HG03442 (cell line): ENCODE data around the gene SDCCAG8.

Experiments
- ATAC-seq: cut with Tn5 transposase; IDR thresholded peaks from one replicate; pipeline ENCODE4 v1.9.1; 2021; ENCODE audit warnings: mild to moderate bottlenecking, moderate library complexity; ENCODE audit not compliant: unreplicated experiment

Gene SDCCAG8

DNA sequence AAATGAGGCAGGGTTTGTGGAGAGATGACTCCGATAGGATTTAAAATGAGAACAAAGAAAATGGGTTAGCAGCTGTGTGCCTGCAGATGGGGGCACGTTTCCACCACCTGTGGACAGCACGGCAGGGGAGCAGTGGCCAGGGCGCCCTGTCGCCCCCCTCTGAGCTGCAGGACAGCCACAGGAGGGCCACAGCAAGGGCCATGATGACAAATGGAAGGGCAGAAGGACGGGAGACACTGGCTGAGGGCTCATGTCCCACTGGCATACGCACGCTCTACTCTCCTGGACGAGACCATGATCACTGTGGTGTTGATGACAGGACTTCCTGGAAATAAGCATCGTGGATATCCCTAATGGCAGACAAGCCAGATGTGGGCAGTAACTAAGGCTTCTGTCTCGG, 241.0 kb downstream of the SDCCAG8 start:
- ATAC-seq, result no peak

GRCh38 chr1:243497939-243498681, 242.3 kb downstream of the SDCCAG8 start:
- no peak for ATAC-seq

GRCh38 chr1:243499248-243499647, 243.4 kb downstream of the SDCCAG8 start:
- no peak for ATAC-seq

- no peak for ATAC-seq
Measured at GRCh38 chr1:243499711-243500110, 243.9 kb downstream of the SDCCAG8 start.

GRCh38 chr1:243500512-243500911, 244.7 kb downstream of the SDCCAG8 start:
- ATAC-seq, result no peak

- ATAC-seq, result no peak
Measured at GRCh38 chr1:243501002-243501401, 245.2 kb downstream of the SDCCAG8 start.

DNA sequence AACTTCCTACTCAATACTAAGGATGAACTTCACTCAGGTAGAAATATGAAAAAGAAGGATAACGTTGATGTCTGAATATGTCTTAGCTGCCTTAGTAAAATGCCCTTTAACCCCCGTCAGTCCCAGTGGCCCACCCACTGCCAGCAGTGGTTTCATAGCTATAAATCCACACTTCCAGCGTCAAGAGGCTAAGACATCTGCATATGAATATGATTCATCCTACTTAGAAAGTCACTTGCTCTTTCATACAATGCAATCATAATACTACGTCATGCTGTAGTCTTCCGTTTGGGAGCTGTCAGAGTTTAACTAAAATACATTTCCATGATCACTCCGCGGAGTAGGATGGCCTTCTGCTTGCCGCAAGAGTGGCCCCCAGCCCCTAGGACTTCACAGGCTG, 247.3 kb downstream of the SDCCAG8 start:
- no peak for ATAC-seq

DNA sequence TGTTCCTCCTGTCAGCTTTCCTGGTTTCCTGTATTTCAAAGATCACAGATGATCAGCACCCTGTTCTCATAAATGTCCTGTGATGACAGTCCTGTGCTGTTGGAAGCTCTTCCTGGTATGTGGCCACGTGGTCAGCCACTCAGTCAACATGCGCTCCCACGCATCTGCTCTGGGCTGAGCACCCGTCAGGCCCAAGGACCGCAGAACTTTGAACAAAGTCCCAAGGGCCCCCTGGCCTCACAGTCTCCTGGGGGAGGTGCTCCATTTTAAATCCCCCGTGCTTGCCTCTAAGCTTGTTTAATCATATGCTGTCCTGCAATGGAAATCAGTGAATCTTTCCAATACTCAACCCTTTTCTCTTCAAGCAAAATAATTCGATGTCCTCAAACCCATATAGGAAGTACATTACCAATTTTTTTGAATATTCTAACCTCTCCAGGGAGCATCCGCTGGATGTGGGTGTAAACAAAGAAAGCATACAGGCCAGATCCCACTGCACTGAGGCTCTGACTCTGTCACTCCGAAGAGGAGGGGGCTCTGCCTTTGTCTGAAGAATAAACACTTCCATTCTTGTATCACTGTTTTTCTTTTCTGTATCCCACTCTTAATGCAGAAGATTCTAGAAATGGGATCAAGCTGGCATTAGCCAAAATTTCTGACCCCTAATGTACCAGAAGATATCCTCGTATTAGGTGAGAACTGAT, 250.3 kb downstream of the SDCCAG8 start:
- ATAC-seq, result peak; percentile 78

DNA sequence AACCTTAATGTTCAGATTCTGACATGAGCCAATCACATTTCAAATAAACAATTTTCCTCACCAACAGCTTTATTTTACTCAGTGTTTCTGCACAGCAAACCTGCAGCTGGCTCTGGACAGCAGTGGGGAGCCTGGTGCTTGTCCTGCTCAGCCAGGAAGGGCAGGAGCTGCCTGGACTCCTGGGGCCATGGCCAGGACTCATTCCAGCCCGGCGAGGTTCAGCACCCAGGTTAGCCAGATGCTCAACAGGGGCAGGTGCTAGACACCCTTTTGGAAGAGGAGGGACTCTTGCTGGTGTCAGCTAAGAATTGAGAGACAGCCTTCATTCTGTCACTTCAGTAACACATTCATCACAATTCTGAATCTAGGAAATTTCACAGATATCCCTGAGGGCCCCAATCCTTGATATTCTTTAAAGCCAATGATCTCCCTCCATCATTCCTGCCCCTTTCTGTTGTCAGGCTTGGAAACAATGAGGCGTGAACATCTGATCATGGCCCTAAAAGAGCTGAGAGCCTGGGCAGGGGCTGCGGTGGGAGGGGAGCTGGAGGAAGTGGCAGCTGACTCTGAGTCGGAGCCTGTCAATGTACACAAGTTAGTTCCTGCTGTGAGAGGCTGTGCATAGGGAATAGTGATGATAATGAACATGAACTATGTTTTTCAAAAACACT, 251.3 kb downstream of the SDCCAG8 start:
- ATAC-seq, result no peak

- no peak for ATAC-seq
Measured at GRCh38 chr1:243507672-243508302, 251.9 kb downstream of the SDCCAG8 start.

GRCh38 chr1:243508303-243508713, 252.5 kb downstream of the SDCCAG8 start:
- ATAC-seq, result no peak

DNA sequence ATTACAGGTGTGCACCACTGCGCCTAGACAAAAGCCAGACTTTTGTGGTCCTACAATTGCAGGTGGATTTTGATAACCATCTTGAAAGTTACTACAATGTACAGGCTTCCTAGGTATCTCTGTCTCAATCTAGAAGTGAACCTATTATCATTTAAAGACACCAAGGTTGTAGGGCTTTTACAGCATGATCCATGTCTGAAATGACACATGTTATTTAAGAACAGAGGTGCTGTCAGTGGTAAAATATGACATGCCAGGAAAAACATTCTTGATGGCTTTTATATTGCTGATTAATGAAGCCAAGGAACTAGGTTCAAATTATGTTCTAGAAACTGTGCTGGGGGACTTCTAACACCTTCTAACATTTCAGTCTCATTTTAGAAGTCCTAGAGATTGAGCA, 253.1 kb downstream of the SDCCAG8 start:
- ATAC-seq, result no peak

DNA sequence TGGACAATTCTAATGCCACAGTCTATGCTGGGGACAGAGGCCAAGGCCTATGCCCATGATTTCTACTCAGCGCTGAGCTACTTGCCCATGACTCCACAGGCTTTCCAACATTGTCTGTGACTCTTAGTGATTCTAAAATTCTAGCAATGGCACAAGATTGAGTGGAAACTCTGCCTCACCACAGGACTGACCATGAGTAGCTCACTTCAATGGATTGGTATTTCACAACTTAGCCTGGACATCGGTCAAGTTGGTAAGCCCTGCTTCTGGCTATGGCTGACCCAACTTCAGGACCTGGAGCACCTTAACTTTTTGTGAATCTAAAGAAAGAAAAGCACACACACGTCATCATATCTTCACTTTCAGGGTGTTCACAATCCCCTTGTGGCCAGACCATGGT, 255.1 kb downstream of the SDCCAG8 start:
- ATAC-seq, result no peak

GRCh38 chr1:243513726-243514491, 258.1 kb downstream of the SDCCAG8 start:
- ATAC-seq, result peak; percentile 75

DNA sequence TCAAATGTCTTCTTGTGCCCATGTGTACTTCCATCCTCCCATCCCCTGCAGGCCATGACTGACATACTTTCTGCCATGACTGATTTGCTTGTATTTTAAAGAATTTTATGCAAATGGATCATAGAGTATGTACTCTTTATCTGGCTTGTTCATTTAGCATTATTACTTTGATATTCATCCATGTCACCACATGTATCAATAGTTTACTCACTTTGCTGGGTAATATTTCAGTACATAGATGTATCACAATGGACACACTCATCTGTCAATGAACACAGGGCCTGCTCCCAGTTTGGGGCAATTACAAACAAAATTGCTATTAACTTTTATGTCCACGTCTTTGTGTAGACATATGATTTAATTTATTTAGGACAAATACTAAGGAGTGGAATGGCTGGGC, 259.1 kb downstream of the SDCCAG8 start:
- no peak for ATAC-seq

- ATAC-seq, result no peak
Measured at GRCh38 chr1:243520831-243521230, 265.0 kb downstream of the SDCCAG8 start.

DNA sequence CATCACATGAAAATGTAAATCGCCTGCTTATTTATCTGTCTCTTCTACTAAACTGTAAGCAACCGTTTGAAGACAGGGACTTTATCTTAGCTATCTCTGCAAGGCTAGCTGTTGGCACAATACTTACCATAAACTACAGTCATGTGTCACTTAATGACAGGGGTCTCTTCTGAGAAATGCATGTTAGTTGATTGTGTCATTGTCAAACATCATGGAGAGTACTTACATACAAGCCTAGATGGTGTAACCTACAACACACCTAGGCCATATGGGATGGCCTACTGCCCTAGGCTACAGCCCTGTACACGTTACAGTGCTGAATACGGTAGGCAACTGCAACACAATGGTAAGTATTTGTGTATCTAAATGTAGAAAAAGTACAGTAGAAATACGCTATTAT, 267.9 kb downstream of the SDCCAG8 start:
- no peak for ATAC-seq

DNA sequence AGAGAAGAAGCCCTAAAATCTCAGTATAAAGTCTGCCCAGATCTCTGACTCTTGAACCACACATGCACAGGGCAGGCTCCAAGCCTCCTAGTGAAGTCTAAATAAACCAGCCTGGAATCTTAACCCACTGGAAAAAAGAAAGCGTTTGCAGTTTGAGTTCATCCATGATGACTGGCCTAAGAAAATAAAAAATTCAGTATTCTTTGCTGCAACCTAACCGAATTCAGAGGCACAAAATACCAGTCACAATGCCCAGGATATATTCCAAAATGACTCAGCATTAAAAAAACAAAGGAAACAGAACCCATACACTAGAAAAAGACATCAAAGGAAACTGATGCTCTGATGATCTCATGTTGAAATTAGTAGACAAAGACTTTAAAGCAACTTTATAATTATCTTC, 269.2 kb downstream of the SDCCAG8 start:
- no peak for ATAC-seq

- no peak for ATAC-seq
Measured at GRCh38 chr1:243526180-243526579, 270.3 kb downstream of the SDCCAG8 start.

DNA sequence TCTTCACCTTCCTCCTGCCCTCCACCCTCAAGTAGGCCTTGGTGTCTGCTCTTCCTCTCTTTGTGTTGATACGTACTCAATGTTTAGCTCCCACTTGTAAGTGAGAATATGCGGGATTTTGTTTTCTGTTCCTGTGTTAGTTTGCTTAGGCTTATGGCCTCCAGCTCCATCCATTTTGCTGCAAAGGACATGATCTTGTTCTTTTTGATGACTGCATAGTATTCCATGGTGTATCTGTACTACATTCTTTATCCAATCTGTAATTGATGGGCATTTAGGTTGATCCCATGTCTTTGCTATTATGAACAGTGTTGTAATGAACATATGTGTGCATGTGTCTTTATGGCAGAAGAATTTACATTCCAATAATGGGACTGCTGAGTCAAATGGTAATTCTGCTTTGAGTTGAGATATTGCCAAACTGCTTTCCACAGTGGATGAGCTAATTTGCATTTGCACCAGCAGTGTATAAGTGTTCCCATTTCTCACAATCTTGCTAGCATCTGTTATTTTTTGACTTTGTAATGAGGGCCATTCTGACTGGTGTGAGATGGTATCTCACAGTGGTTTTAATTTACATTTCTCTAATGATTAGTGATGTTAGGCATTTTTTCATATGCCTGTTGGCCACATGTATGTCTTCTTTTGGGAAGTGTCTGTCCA, 272.7 kb downstream of the SDCCAG8 start:
- no peak for ATAC-seq
